Osteocyte (in vitro differentiated cells): ENCODE results near the gene TTC39B. TPM values are rescaled to one million over a fixed set of nuclear protein-coding genes. Genes with fewer than 3 reads are reported as not detected.

Experiments used
- DNase-seq: peaks from one replicate; pipeline ENCODE4 v3.0.0; 2021; ENCODE audit warnings: mixed read lengths; ENCODE audit not compliant: unreplicated experiment; ENCODE audit errors: extremely low spot score
- H3K27ac Mint-ChIP-seq: one replicate; pipeline ENCODE4 v1.8.0; 2021; ENCODE audit warnings: mild to moderate bottlenecking, mixed read lengths; ENCODE audit not compliant: unreplicated experiment
- H3K27me3 Mint-ChIP-seq: one replicate; pipeline ENCODE4 v1.8.0; 2021; ENCODE audit warnings: mixed read lengths; ENCODE audit not compliant: unreplicated experiment
- H3K36me3 Mint-ChIP-seq: one replicate; pipeline ENCODE4 v1.8.0; 2021; ENCODE audit warnings: mixed read lengths; ENCODE audit not compliant: unreplicated experiment
- H3K4me1 Mint-ChIP-seq: one replicate; pipeline ENCODE4 v1.8.0; 2021; ENCODE audit warnings: mixed read lengths; ENCODE audit not compliant: unreplicated experiment
- H3K4me3 Mint-ChIP-seq: one replicate; pipeline ENCODE4 v1.8.0; 2021; ENCODE audit warnings: mild to moderate bottlenecking, moderate library complexity, mixed read lengths; ENCODE audit not compliant: unreplicated experiment
- H3K9me3 Mint-ChIP-seq: one replicate; pipeline ENCODE4 v1.8.0; 2021; ENCODE audit warnings: mixed read lengths; ENCODE audit not compliant: unreplicated experiment
- CTCF ChIP-seq: fragments of 200-600 bp; sonication (generic); IDR thresholded peaks from 2 replicates; pipeline ENCODE4 v1.5.0; 2021; ENCODE audit warnings: antibody characterized with exemption, mild to moderate bottlenecking, moderate library complexity
- total RNA-seq: library from RNA; stranded (reverse); gene quantifications from 2 replicates; pipeline ENCODE4 v1.2.1, GENCODE V29; 2021

Gene TTC39B
- total RNA-seq, 1 donor from 2014 or later, result 25.5 TPM

DNA sequence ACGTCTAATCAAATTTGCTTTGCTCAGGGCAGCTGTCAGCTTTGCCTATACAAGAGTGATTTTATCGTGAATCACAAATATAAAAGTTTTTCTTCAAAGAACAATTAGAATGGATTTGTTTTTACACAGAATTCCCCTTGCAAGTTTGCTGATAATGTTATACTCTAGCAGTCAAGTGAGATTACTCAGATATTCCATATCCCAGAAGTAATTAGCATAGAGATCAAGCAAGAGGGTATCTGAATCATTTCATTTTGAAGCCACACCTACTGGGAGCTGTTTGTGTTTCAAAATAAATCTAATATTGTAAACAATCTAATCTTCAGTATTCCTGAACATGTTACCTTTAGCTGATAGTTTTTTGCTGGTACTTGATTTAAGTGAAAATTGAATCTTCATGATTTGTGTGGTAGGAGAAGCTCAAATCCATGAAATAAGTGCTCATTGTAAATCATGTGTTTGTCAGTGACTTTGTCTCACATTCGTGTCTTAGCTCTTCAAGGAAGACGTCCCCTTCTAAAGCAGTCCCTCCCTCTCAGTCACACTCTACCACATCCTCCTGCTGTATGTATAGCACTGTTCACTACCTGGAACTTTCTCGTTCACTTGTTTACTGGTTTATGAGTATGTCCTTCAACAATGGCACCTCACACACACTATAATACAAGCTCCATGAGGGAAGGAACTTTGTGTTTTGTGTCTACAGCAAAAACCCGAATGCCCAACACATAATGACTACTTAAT lies 3.3 kb upstream of the TTC39B start:
- no peak overlapping the region for H3K4me3 Mint-ChIP-seq
- peaks cover 29% of the 10 kb centered on the region for H3K4me1 Mint-ChIP-seq
- H3K27ac Mint-ChIP-seq, result peak overlapping the region; percentile 23
- no peak for DNase-seq
- peaks cover 4% of the 10 kb centered on the region for H3K36me3 Mint-ChIP-seq
- no peaks in the 10 kb centered on the region for H3K27me3 Mint-ChIP-seq
- peaks cover 6% of the 10 kb centered on the region for H3K9me3 Mint-ChIP-seq
- TF ChIP-seq CTCF, result no peak

DNA sequence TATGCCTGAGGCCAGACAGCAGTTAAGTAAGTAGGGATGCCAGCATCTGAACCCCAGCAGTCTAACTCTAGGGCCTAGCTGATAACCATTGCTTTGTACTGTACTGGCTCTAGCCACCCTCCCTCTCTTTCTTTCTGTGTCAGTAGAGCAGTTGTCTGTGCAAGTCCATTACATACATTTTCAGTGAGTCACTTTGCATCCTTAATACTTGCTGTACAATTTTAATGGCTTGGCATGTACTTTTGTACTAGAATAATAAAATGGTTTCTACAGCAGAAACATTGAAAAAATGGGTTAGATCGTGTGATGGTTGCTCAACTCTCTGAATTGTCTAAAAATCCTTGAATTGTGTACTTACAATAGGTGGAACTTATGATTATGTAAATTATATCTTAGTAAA lies 1.5 kb upstream of the TTC39B start:
- Mint-ChIP-seq H3K27ac (peak overlapping the region; percentile 80), H3K27me3 (no peaks in the 10 kb centered on the region), H3K36me3 (peaks cover 12% of the 10 kb centered on the region), H3K9me3 (peaks cover 6% of the 10 kb centered on the region), H3K4me3 (no peak overlapping the region), H3K4me1 (peaks cover 38% of the 10 kb centered on the region)
- DNase-seq, result no peak
- TF ChIP-seq CTCF, result no peak

DNA sequence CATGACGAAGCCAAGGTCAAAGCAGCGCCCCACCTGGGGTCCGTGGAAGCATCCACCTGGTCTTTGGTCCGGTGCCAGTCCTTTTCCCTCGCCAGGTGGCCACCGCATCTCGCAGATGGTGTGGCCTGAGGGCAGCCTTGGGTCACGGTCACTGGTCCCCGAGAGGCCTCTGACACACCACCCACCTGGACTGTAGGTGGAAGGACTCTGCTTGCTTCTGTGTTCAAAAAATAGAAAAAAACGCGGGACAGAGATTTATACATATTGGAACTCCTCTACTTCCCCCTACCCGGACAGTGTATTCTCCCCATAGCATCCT lies 466 bp upstream of the TTC39B start:
- DNase-seq, result no peak
- H3K9me3 Mint-ChIP-seq, result no peaks in the 10 kb centered on the region
- peak overlapping the region; percentile 80 for H3K27ac Mint-ChIP-seq
- H3K4me3 Mint-ChIP-seq, result peak overlapping the region; percentile 98
- TF ChIP-seq CTCF, result no peak
- H3K27me3 Mint-ChIP-seq, result no peaks in the 10 kb centered on the region
- H3K36me3 Mint-ChIP-seq, result peaks cover 12% of the 10 kb centered on the region
- H3K4me1 Mint-ChIP-seq, result peaks cover 38% of the 10 kb centered on the region

- H3K9me3 Mint-ChIP-seq, result no peaks in the 10 kb centered on the region
- no peak for TF ChIP-seq CTCF
- peaks cover 38% of the 10 kb centered on the region for H3K4me1 Mint-ChIP-seq
- peaks cover 13% of the 10 kb centered on the region for H3K36me3 Mint-ChIP-seq
- H3K4me3 Mint-ChIP-seq, result peak overlapping the region; percentile 98
- H3K27me3 Mint-ChIP-seq, result no peaks in the 10 kb centered on the region
- no peak for DNase-seq
- peak overlapping the region; percentile 93 for H3K27ac Mint-ChIP-seq
Measured at GRCh38 chr9:15306068-15306756, 804 bp downstream of the TTC39B start.

DNA sequence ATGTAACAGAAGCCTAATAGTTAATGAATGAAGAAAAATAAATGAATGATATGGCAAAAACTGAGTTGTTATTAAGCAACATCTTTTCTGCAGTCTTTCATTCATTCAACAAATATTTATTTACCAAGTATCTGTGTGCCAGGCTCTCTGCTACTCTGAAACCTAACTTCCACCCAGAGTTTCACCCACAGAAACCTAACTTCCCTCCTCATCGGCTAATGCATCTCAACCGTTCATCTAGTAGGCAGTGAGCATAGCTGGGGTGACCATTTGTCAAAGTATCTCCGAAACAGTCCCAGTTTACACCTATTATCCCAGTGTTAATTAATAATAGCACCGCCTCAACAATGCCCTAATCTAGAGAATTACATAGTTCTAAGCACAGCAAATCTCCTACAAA lies 1.5 kb downstream of the TTC39B start:
- H3K27ac Mint-ChIP-seq, result peak overlapping the region; percentile 93
- peak overlapping the region; percentile 98 for H3K4me3 Mint-ChIP-seq
- H3K4me1 Mint-ChIP-seq, result peaks cover 41% of the 10 kb centered on the region
- no peak for DNase-seq
- TF ChIP-seq CTCF, result no peak
- H3K9me3 Mint-ChIP-seq, result no peaks in the 10 kb centered on the region
- peaks cover 17% of the 10 kb centered on the region for H3K36me3 Mint-ChIP-seq
- no peaks in the 10 kb centered on the region for H3K27me3 Mint-ChIP-seq
